Cardiac septum (tissue), 1 donor: ENCODE measurements around the gene ASGR1. TPM values are rescaled to one million over a fixed set of nuclear protein-coding genes. Genes with fewer than 3 reads are reported as not detected.
A peak's percentile ranks its signal among the peaks of the same experiment; 100 is the strongest.

ENCODE experiments used
- DNase-seq: peaks from one replicate; pipeline ENCODE4 v3.0.0-alpha.2; 2020; ENCODE audit warnings: low spot score
- intact Hi-C: fragments of 100-400 bp; cut with DNase I; formaldehyde crosslinking; loops from one replicate; pipeline ENCODE4 v1.14.0; 2022
- total RNA-seq: library from RNA; stranded (reverse); fragmentation: NEBNext Ultra II Directional; extraction: Animal tissue kit (Norgen Biotek cat#: 25700); gene quantifications from one replicate; pipeline ENCODE4 v1.2.1, GENCODE V29; 2021
- donor health status: DM: no; HTN: no; CAD: no.

ASGR1 gene
- total RNA-seq, 1 donor from 2014 or later, result 0.54 TPM

DNA sequence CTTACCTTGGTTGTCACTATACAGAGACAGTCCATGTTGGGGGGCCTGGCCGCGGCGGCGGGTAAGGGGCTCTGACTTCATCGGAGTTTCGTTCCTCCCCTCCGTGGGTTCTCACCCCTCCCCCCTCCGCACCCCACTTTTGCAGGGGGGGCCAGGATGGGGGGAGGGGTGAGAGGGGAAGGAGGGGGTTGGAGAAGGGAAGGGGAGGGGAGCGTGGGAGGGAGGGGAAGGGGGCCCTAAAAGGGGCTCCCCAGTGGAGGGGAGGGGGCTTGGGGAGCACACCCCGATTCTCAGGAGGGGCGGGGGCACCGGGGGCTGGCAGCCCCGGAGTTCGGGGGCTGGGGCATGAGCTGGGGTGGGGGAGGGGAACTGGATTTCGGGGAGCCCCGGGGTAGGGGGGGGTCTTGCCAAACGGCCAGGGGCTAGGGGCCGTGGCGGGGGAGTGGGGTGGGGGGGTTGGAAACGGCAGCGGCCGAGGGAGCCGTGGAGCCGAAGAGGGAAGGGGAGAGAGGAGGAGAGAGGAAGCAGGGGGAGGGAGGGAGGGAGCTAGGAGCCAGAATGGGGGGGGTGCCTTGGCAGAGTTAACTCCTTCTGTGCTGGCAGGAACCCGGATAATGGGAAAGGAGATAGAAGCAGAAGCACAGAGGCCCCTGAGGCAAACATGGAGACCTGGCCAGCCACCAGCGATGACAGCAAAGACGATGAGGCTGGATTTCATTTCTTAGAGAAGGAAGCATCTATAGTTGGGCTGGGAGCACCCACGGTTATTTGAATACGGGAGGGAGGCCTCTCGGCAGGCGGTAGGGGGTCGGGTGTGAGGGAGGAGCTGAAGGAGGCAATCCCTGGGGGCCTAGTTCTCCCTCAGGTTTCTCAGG, 38.2 kb upstream of the ASGR1 start:
- intact Hi-C loops, result no loop called here
- peak; percentile 78 for DNase-seq

DNA sequence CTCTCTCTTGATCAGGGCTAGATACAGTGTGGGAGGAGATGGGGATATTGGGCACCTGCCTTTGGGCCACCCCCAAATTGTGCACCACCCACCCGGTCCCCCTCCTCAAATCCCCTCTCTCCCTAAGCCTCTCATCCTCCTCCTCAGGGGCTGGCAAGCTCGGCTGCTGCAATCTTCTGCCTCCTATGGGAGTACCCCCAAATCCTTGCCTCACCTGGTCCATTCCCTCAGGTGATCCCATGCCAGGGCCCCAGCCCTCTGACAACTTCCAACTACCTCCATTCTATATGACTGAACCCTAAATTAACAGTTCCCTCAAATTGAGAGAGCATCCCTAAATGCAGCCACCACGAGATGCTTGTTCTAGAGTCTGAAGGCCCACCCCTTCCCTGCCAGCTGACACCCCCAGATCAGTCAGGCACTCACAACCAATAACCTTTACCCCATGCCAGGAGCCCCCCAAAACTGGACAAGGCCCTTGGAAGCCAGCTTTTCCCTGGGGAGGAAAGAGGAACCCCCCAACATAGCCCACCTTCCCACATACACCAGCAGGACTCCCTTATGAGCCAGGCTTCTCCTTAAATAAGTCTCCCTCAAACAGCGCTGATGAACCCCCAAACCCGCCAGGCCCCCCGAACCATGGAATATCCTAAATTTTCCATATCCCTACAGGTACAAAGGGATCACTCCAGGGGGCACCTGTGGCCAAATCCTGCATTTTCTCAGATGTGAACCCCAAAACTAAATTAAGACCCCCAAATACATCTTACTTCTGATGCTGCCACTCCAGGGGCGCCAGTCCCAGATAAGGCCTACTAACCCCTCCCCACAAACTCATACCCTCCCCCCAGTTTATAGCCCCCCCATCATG, 37.3 kb upstream of the ASGR1 start:
- intact Hi-C loops, result no loop called here
- DNase-seq, result no peak

GRCh38 chr17:7215652-7216180, 36.5 kb upstream of the ASGR1 start:
- no peak for DNase-seq
- intact Hi-C loops, result no loop called here

DNA sequence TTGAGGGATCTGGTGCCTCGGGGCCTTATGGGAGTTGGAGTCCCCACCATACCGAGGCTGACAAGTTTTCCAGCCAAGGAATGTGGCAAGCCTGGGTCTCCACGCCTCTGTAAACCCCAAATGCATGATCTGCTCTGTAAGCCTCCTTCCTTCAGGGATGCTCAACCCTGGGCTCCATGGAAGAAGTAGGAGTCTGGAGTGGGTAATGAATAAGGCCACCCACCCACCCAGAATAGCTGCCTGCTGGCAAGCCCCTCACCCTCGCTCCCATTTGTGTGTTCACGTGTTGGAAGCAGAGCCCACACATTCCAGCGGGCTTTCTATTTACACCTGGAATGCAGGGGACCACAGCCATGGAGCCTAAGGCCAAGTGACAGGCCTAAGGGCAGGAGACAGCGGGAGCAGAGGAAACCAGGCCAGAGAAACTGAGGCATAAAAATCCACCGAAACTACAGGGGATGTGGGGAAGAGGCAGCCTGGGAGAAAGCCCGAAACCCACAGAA, 36.0 kb upstream of the ASGR1 start:
- intact Hi-C loops, result no loop called here
- DNase-seq, result no peak

GRCh38 chr17:7214300-7215135, 35.3 kb upstream of the ASGR1 start:
- intact Hi-C loops, result no loop called here
- peak; percentile 99 for DNase-seq

- no peak for DNase-seq
- intact Hi-C loops, result no loop called here
These were observed 34.7 kb upstream of the ASGR1 start for GRCh38 chr17:7213895-7214299.

- no peak for DNase-seq
- intact Hi-C loops, result no loop called here
These were observed 32.5 kb upstream of the ASGR1 start for GRCh38 chr17:7211491-7212273.

GRCh38 chr17:7208754-7209460, 29.7 kb upstream of the ASGR1 start:
- intact Hi-C loops, result no loop called here
- no peak for DNase-seq

DNA sequence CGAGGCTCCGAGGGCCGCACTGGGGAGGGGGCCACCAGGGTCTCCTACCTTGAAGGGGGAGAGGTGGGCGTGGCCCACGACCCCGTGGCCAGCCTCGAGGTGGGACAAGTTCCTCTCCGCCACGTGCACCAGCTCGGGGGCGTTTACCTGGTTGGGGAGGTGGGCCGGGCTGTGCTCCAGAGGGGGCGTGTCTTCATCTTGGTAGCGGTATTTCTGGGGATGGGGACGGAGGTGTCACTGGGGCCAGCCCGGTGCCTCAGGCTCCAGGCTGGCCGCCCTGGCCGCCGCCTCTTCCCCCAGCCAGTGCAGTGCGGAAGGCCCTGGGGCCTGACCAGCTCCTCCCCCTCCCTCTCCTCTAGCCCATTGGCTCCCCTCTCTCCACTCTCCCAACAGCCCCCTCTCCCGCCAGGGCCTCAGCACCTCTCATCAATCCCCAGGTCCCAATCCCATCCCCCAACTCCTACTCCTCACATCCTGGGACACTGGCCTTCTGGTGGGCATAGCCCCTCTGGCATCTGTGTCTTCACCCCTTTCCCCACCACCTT, 28.9 kb upstream of the ASGR1 start:
- DNase-seq, result peak; percentile 73
- intact Hi-C loops, result no loop called here

DNA sequence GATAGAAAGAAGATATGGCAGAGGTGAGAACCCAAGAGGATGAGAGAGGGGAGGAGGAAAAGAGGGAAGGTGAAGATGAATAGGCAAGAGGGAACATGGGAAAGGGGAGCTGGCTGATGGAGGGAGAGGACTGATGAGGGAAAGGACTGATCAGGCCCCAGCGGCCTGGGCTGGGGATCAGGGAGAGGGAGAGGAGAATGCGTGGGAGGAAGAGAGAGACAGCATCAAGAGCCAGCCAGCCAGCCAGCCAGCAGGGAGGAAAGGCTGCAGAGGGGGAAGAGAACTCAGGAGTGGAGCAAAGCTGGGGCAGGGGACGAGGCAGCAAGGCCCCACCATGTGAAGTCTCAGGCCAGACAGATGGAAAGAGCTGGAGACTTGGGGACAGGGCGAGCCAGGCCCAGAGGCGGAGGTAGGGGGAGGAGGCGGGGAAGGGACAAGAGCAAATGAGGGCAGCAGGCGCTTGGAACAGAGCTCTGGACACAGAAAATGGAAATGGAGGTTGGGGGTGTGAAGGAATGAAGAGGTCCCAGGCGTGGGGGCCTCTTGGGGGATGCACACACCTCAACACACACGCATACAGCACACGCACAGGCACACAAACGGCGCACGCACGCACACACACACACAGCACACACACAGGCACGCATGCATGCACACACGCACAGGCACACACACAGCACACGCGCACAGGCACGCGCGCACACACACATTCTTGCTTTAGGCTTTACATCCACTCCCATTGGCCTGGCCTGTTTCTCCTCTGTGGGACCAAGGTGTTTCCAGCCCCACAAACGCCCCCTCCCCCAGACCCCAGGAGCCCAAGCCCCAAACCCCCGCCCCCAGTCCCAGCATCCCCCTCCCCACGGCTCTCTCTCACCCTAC, 28.2 kb upstream of the ASGR1 start:
- intact Hi-C loops, result no loop called here
- no peak for DNase-seq

- no peak for DNase-seq
- intact Hi-C loops, result no loop called here
These were observed 26.4 kb upstream of the ASGR1 start for GRCh38 chr17:7205561-7205960.

- intact Hi-C loops, result no loop called here
These were observed 25.8 kb upstream of the ASGR1 start for GRCh38 chr17:7204828-7205461.

DNA sequence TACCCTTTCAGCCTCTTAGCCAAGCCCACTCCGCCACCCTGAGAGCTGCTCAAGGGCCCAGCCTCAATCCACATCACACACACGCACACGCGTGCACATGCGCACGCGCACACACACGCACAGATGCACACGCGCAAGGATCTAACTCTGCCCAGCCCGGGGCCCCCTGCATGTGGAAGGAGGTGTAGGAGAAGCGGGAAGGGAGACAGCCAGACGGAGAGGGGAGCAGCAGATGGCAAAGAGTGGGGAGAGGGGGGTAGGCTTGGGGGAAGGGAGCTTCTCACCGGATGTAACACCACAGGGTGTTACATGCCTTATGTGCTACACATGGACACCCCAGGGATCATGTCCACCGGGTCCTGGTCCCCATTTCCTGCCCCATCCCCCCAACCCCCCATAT, 25.2 kb upstream of the ASGR1 start:
- DNase-seq, result no peak
- intact Hi-C loops, result no loop called here

More at GRCh38 chr17:7204828-7205461, 25.8 kb upstream of the ASGR1 start:
- DNase-seq, result peak; percentile 90

GRCh38 chr17:7203391-7203790, 24.2 kb upstream of the ASGR1 start:
- intact Hi-C loops, result no loop called here
- no peak for DNase-seq

GRCh38 chr17:7196651-7197401, 17.7 kb upstream of the ASGR1 start:
- DNase-seq, result no peak

DNA sequence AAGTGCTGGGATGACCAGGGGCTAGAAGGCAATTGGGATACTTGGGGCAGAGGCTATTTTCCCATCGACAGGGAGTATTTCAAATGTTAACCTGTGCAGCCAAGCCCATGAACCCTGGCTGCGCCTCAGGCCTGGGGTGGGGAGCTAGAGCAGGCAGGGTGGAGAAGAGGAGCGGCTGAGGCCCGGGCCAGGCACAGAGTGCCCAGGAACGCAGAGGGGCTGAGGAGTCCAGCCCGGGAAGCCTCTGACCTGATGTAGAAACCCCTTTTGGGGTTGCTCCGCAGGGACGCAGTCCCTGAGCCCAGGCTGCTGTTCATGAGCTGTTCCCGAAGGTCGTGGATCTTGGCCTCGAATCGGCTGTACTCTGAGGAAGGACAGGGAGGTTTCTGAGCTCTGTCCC, 16.8 kb upstream of the ASGR1 start:
- no peak for DNase-seq
- intact Hi-C loops, result no loop called here

More at GRCh38 chr17:7196651-7197401, 17.7 kb upstream of the ASGR1 start:
- intact Hi-C loops, result no loop called here
